ENCODE measurements around the gene ZNF14.
"Not testable (repeated sequence)": the region's sequence is repeated elsewhere in the genome, so short reads cannot be mapped to it uniquely, and the experiment has no call there.

Gene ZNF14

GRCh38 chr19:19732579-19733501 is at the start of gene ZNF14:
ZNF14 (minus strand) TSS chr19:19733112; CDS start chr19:19732958, 154 bp downstream.
- peak; percentile 75 to 80 (median 78) for DNase-seq

- DNase-seq = not testable (repeated sequence)
Measured at GRCh38 chr19:19781791-19782190, 48.9 kb upstream of the ZNF14 start.

- DNase-seq = no peak
Measured at GRCh38 chr19:19778666-19779065, 45.8 kb upstream of the ZNF14 start.

- no peak for DNase-seq
Measured at GRCh38 chr19:19777692-19778091, 44.8 kb upstream of the ZNF14 start.

GRCh38 chr19:19776206-19777008 is 43.5 kb upstream of the ZNF14 start:
- DNase-seq = peak; percentile 78 to 82 (median 80)

GRCh38 chr19:19775891-19776205 is 42.9 kb upstream of the ZNF14 start:
- no peak for DNase-seq

- DNase-seq = no peak
Measured at GRCh38 chr19:19774354-19775033, 41.6 kb upstream of the ZNF14 start.

- not testable (repeated sequence) for DNase-seq
Measured at GRCh38 chr19:19771963-19772362, 39.1 kb upstream of the ZNF14 start.

GRCh38 chr19:19769971-19770370 is 37.1 kb upstream of the ZNF14 start:
- not testable (repeated sequence) for DNase-seq

- no peak for DNase-seq
Measured at GRCh38 chr19:19758164-19758563, 25.3 kb upstream of the ZNF14 start.

- no peak for DNase-seq
Measured at GRCh38 chr19:19752760-19753403, 20.0 kb upstream of the ZNF14 start.

GRCh38 chr19:19751846-19752245 is 18.9 kb upstream of the ZNF14 start:
- DNase-seq = no peak

- no peak for DNase-seq
Measured at GRCh38 chr19:19750842-19751790, 18.2 kb upstream of the ZNF14 start.

- no peak for DNase-seq
Measured at GRCh38 chr19:19749908-19750841, 17.3 kb upstream of the ZNF14 start.

GRCh38 chr19:19749117-19749907 is 16.4 kb upstream of the ZNF14 start:
- no peak for DNase-seq

GRCh38 chr19:19748249-19748938 is 15.5 kb upstream of the ZNF14 start:
- no peak for DNase-seq

GRCh38 chr19:19747357-19748220 is 14.7 kb upstream of the ZNF14 start:
- no peak for DNase-seq

Data from activated CD4-positive, CD25-positive, alpha-beta regulatory T cell (primary cell).